Measurements from ENCODE around the gene DDX51.
A peak's percentile ranks its signal among the peaks of the same experiment; 100 is the strongest.

DDX51 gene

DNA sequence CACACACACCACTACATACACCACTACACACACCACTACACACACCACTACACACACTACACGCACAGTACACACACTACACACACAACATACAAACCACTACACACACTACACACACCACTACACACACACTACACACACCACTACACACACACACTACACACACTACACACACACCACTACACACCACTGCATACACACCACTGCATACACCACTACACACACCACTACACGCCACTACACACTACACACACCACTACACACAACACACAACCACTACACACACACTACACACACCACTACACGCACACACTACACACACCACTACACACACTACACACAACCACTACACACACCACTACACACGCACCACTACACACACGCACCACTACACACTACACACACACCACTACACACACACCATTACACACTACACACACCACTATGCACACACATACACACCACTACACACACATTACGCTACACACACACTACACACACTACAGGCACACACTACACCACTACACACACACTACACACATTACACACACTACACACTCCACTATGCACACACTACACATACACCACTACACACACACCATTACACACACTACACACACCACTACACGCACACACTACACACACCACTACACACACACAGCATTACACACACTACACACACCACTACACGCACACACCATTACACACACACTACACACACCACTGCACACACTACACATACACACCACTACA, 12.6 kb upstream of the DDX51 start:
- H3K4me3 ChIP-seq (ENCODE audit: low read length): no peak overlapping the region
- no peak overlapping the region for H3K9ac ChIP-seq (ENCODE audit: low read length)
- DNase-seq (ENCODE audit: low read depth): no peak

DNA sequence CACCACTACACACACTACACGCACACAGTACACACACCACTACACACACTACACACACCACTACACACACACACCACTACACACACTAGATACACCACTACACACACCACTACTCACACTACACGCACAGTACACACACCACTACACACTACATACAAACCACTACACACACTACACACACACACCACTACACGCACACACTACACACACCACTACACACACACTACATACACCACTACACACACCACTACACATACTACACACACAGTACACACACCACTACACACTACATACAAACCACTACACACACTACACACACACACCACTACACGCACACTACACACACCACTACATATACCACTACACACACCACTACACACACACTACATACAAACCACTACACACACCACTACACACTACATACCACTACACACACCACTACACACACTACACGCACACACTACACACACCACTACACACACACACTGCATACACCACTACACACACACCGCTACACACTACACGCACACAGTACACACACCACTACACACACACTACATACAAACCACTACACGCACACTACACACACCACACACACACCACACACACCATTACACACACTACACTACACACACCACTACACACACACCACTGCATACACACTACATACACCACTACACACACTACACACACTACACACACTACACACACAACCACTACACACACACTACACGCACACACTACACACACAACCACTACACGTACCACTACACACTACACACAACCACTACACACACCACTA, 11.9 kb upstream of the DDX51 start:
- Histone ChIP-seq H3K4me3 (ENCODE audit: low read length) (no peak overlapping the region), H3K36me3 (ENCODE audit: control insufficient read depth, insufficient read depth, low read length, severe bottlenecking) (peaks cover 20% of the 10 kb centered on the region), H3K9ac (ENCODE audit: low read length) (no peak overlapping the region), H3K9me3 (ENCODE audit: control insufficient read depth, low read length) (no peaks in the 10 kb centered on the region), H3K27me3 (replicated peaks; ENCODE audit: control insufficient read depth, insufficient read depth, low read length) (peaks cover 8% of the 10 kb centered on the region), H3K4me1 (ENCODE audit: control insufficient read depth, insufficient read depth, low read length) (peaks cover 4% of the 10 kb centered on the region)
- no peak for DNase-seq (ENCODE audit: low read depth)

More for the DNA sequence above, 12.6 kb upstream of the DDX51 start:
- Histone ChIP-seq H3K4me1 (ENCODE audit: control insufficient read depth, insufficient read depth, low read length) (peaks cover 4% of the 10 kb centered on the region), H3K9me3 (ENCODE audit: control insufficient read depth, low read length) (no peaks in the 10 kb centered on the region), H3K36me3 (ENCODE audit: control insufficient read depth, insufficient read depth, low read length, severe bottlenecking) (peaks cover 18% of the 10 kb centered on the region), H3K27me3 (replicated peaks; ENCODE audit: control insufficient read depth, insufficient read depth, low read length) (peaks cover 10% of the 10 kb centered on the region)

DNA sequence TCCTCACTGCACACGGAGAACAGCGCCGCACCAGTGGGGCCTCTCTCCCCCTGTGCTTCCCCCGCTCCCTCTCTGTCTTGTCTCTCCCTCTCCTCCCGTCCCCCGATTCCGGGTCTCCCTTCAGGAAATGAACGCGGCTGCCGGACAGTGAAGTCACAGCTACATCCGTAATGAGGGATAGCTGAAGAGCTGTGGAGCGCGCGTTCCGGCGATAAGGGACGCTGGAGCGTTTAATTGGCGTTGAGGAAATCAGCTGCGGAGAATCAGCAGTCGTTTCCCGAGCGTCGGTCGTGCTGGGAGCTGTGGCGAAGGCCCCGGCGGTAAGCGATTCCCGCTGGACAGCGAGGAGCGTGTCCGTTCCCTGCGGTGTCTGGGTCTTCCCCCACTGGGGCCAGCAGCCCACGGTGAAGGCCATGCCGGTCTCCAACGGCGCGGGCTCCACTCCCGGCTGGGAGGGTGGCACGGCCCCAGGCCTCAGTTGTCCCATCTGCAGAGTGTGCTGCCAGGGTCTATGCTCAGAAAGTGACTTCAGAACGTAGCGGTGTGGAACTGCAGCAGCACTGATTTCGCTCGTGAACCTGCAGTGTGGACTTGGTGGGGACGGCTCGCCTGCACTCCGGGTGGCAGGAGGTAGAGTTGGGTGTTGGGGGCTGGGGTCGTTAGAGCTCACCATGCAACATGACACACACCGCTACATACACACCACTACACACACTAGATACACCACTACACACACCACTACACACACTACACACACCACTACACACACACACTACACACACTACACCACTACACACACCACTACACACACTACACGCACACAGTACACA, 11.0 kb upstream of the DDX51 start:
- Histone ChIP-seq H3K4me1 (ENCODE audit: control insufficient read depth, insufficient read depth, low read length) (peaks cover 4% of the 10 kb centered on the region), H3K9me3 (ENCODE audit: control insufficient read depth, low read length) (no peaks in the 10 kb centered on the region), H3K4me3 (ENCODE audit: low read length) (no peak overlapping the region), H3K36me3 (ENCODE audit: control insufficient read depth, insufficient read depth, low read length, severe bottlenecking) (peaks cover 20% of the 10 kb centered on the region), H3K9ac (ENCODE audit: low read length) (no peak overlapping the region), H3K27me3 (replicated peaks; ENCODE audit: control insufficient read depth, insufficient read depth, low read length) (peaks cover 5% of the 10 kb centered on the region)
- DNase-seq (ENCODE audit: low read depth): no peak

DNA sequence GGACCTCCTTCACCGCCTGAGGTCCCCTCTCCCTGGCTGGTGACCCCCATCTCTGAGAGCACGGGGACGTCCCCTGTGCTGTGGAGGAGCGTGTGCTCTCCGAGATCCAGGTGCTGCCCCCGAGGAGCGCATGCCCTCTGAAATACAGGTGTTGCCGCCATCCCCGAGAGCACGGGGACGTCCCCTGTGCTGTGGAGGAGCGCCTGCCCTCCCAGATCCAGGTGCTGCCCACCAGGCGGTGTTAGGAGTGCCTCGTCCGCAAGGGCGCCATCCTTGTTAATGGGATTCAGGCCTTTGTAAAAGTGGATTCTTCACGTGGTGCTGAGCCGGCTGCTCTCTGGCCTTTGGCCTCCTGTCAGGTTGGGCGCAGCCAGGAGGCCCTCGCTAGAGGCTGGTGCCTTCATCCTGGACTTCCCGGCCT, 10.2 kb upstream of the DDX51 start:
- no peak for DNase-seq (ENCODE audit: low read depth)
- Histone ChIP-seq H3K9me3 (ENCODE audit: control insufficient read depth, low read length) (no peaks in the 10 kb centered on the region), H3K27me3 (replicated peaks; ENCODE audit: control insufficient read depth, insufficient read depth, low read length) (no peaks in the 10 kb centered on the region), H3K9ac (ENCODE audit: low read length) (peak overlapping the region; percentile 59), H3K36me3 (ENCODE audit: control insufficient read depth, insufficient read depth, low read length, severe bottlenecking) (peaks cover 23% of the 10 kb centered on the region), H3K4me1 (ENCODE audit: control insufficient read depth, insufficient read depth, low read length) (peaks cover 4% of the 10 kb centered on the region), H3K4me3 (ENCODE audit: low read length) (peak overlapping the region; percentile 52)

GRCh38 chr12:132153501-132154340, 9.6 kb upstream of the DDX51 start:
- no peaks in the 10 kb centered on the region for H3K27me3 ChIP-seq (replicated peaks; ENCODE audit: control insufficient read depth, insufficient read depth, low read length)
- H3K9me3 ChIP-seq (ENCODE audit: control insufficient read depth, low read length): no peaks in the 10 kb centered on the region
- H3K4me1 ChIP-seq (ENCODE audit: control insufficient read depth, insufficient read depth, low read length): peaks cover 4% of the 10 kb centered on the region
- H3K9ac ChIP-seq (ENCODE audit: low read length): peak overlapping the region; percentile 59
- peak; percentile 72 for DNase-seq (ENCODE audit: low read depth)
- H3K4me3 ChIP-seq (ENCODE audit: low read length): peak overlapping the region; percentile 52
- H3K36me3 ChIP-seq (ENCODE audit: control insufficient read depth, insufficient read depth, low read length, severe bottlenecking): peaks cover 23% of the 10 kb centered on the region

DNA sequence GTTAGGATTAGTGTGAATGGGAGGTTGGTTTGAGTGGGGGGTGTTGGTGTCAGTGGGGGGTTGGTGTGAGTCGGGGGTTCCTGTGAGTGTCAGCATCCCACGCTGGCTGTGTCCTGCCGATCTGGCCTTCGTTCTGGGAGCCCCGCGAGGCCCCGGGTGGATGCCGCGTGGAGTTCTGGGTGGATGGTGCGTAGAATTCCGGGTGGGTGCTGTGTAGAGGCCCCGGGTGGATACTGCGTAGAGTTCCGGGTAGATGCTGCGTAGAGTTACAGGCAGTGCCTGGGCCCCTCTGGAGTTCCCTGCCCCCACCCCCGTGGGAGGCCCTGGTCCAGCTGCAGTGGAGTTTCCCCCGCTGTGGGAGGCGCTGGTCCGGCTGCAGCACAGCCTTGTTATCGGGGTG, 8.8 kb upstream of the DDX51 start:
- Histone ChIP-seq H3K27me3 (replicated peaks; ENCODE audit: control insufficient read depth, insufficient read depth, low read length) (no peaks in the 10 kb centered on the region), H3K4me3 (ENCODE audit: low read length) (no peak overlapping the region), H3K9ac (ENCODE audit: low read length) (no peak overlapping the region), H3K9me3 (ENCODE audit: control insufficient read depth, low read length) (no peaks in the 10 kb centered on the region), H3K4me1 (ENCODE audit: control insufficient read depth, insufficient read depth, low read length) (peaks cover 4% of the 10 kb centered on the region), H3K36me3 (ENCODE audit: control insufficient read depth, insufficient read depth, low read length, severe bottlenecking) (peaks cover 23% of the 10 kb centered on the region)
- DNase-seq (ENCODE audit: low read depth): no peak

- Histone ChIP-seq H3K36me3 (ENCODE audit: control insufficient read depth, insufficient read depth, low read length, severe bottlenecking) (peaks cover 18% of the 10 kb centered on the region), H3K27me3 (replicated peaks; ENCODE audit: control insufficient read depth, insufficient read depth, low read length) (no peaks in the 10 kb centered on the region)
- no peak for DNase-seq (ENCODE audit: low read depth)
These were observed 8.3 kb upstream of the DDX51 start for GRCh38 chr12:132152411-132152821.

GRCh38 chr12:132151766-132152410, 7.8 kb upstream of the DDX51 start:
- H3K27me3 ChIP-seq (replicated peaks; ENCODE audit: control insufficient read depth, insufficient read depth, low read length): no peaks in the 10 kb centered on the region
- H3K9ac ChIP-seq (ENCODE audit: low read length): no peak overlapping the region
- no peak overlapping the region for H3K4me3 ChIP-seq (ENCODE audit: low read length)
- no peaks in the 10 kb centered on the region for H3K9me3 ChIP-seq (ENCODE audit: control insufficient read depth, low read length)
- DNase-seq (ENCODE audit: low read depth): no peak
- H3K4me1 ChIP-seq (ENCODE audit: control insufficient read depth, insufficient read depth, low read length): peaks cover 4% of the 10 kb centered on the region
- peaks cover 14% of the 10 kb centered on the region for H3K36me3 ChIP-seq (ENCODE audit: control insufficient read depth, insufficient read depth, low read length, severe bottlenecking)

More at GRCh38 chr12:132152411-132152821, 8.3 kb upstream of the DDX51 start:
- no peak overlapping the region for H3K4me3 ChIP-seq (ENCODE audit: low read length)
- no peak overlapping the region for H3K9ac ChIP-seq (ENCODE audit: low read length)
- no peaks in the 10 kb centered on the region for H3K9me3 ChIP-seq (ENCODE audit: control insufficient read depth, low read length)
- peaks cover 4% of the 10 kb centered on the region for H3K4me1 ChIP-seq (ENCODE audit: control insufficient read depth, insufficient read depth, low read length)

- Histone ChIP-seq H3K36me3 (ENCODE audit: control insufficient read depth, insufficient read depth, low read length, severe bottlenecking) (peaks cover 8% of the 10 kb centered on the region), H3K4me3 (ENCODE audit: low read length) (no peak overlapping the region), H3K27me3 (replicated peaks; ENCODE audit: control insufficient read depth, insufficient read depth, low read length) (no peaks in the 10 kb centered on the region), H3K9me3 (ENCODE audit: control insufficient read depth, low read length) (no peaks in the 10 kb centered on the region), H3K9ac (ENCODE audit: low read length) (no peak overlapping the region), H3K4me1 (ENCODE audit: control insufficient read depth, insufficient read depth, low read length) (peaks cover 4% of the 10 kb centered on the region)
- no peak for DNase-seq (ENCODE audit: low read depth)
These were observed 7.1 kb upstream of the DDX51 start for GRCh38 chr12:132151145-132151765.

DNA sequence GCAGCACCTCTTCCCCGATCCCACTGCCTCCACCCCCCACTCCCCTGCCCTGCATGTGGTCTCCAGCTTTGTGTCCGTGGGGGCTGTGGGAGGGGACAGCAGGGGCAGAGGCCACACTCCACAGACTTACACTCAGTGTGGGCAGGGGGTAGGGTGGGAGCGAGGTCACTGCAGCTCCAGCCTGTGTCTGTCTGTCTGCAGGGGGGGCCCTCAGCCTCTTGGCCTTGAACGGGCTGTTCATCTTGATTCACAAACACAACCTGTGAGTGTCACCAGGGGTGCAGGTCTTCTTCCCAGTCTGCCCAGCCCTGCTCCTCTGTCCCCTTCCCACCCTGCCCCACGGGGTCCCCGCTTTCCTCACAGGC, 6.6 kb upstream of the DDX51 start:
- no peaks in the 10 kb centered on the region for H3K27me3 ChIP-seq (replicated peaks; ENCODE audit: control insufficient read depth, insufficient read depth, low read length)
- no peak for DNase-seq (ENCODE audit: low read depth)
- H3K9me3 ChIP-seq (ENCODE audit: control insufficient read depth, low read length): no peaks in the 10 kb centered on the region
- H3K36me3 ChIP-seq (ENCODE audit: control insufficient read depth, insufficient read depth, low read length, severe bottlenecking): peaks cover 8% of the 10 kb centered on the region
- H3K9ac ChIP-seq (ENCODE audit: low read length): no peak overlapping the region
- H3K4me1 ChIP-seq (ENCODE audit: control insufficient read depth, insufficient read depth, low read length): peaks cover 4% of the 10 kb centered on the region
- H3K4me3 ChIP-seq (ENCODE audit: low read length): no peak overlapping the region

All from adipocyte (in vitro differentiated cells).